GM12878 (cell line): ENCODE measurements around the gene BATF. TPM values are rescaled to one million over a fixed set of nuclear protein-coding genes. Genes with fewer than 3 reads are reported as not detected.

Experiments used
- ASH2L ChIP-seq: fragments of 300-600, 200-600 bp; sonication (generic); IDR thresholded peaks from 2 replicates; pipeline ENCODE4 v1.6.1; 2017; ENCODE audit warnings: low read depth, mild to moderate bottlenecking, borderline replicate concordance
- BACH1 ChIP-seq: fragments of 450-650 bp; IDR thresholded peaks from 2 replicates; pipeline ENCODE4 v1.6.1; 2017; ENCODE audit warnings: mild to moderate bottlenecking, borderline replicate concordance
- CBX5 ChIP-seq: sonication (generic); IDR thresholded peaks from 2 replicates; pipeline ENCODE4 v1.6.1; 2016; ENCODE audit warnings: low read depth, moderate library complexity, mild to moderate bottlenecking, inconsistent platforms
- CHD1 ChIP-seq: IDR thresholded peaks from 2 replicates; pipeline ENCODE4 v1.6.1; 2012; ENCODE audit warnings: low read depth, low read length, improper control_type of control experiment
- JUNB ChIP-seq: IDR thresholded peaks from 2 replicates; pipeline ENCODE4 v1.6.1; 2016; ENCODE audit warnings: antibody characterized with exemption, mild to moderate bottlenecking
- MEF2A ChIP-seq: IDR thresholded peaks from 2 replicates; pipeline ENCODE4 v1.6.1; 2011; ENCODE audit warnings: low read depth, mild to moderate bottlenecking, low read length, moderate library complexity; ENCODE audit not compliant: insufficient read depth
- MTA3 ChIP-seq: IDR thresholded peaks from 2 replicates; pipeline ENCODE4 v1.6.1; 2012; ENCODE audit warnings: low read length, inconsistent platforms, borderline replicate concordance
- NFYA ChIP-seq: IDR thresholded peaks from 2 replicates; pipeline ENCODE4 v1.6.1; 2011; ENCODE audit warnings: low read depth, mild to moderate bottlenecking, low read length, improper control_type of control experiment, borderline replicate concordance
- POLR2AphosphoS2 ChIP-seq: IDR thresholded peaks from 2 replicates; pipeline ENCODE4 v1.6.1; 2011; ENCODE audit warnings: low read depth, mild to moderate bottlenecking, low read length, improper control_type of control experiment, moderate library complexity
- RAD21 ChIP-seq: IDR thresholded peaks from 2 replicates; pipeline ENCODE4 v1.6.1; 2011; ENCODE audit warnings: mild to moderate bottlenecking, low read depth, low read length, moderate library complexity; ENCODE audit not compliant: insufficient read depth
- RELB ChIP-seq: fragments of 450-650 bp; IDR thresholded peaks from 2 replicates; pipeline ENCODE4 v1.6.1; 2017; ENCODE audit warnings: low read depth, mild to moderate bottlenecking, moderate library complexity
- RUNX3 ChIP-seq: IDR thresholded peaks from 2 replicates; pipeline ENCODE4 v1.6.1; 2012; ENCODE audit warnings: low read length, inconsistent platforms
- SKIL ChIP-seq: fragments of 450-650 bp; IDR thresholded peaks from 2 replicates; pipeline ENCODE4 v1.6.1; 2017; ENCODE audit warnings: mild to moderate bottlenecking, low read depth, inconsistent platforms; ENCODE audit not compliant: poor library complexity, severe bottlenecking
- STAT1 ChIP-seq: fragments of 450-650 bp; conservative IDR thresholded peaks from 2 replicates; pipeline ENCODE4 v1.6.1; 2014; ENCODE audit warnings: antibody characterized with exemption, mild to moderate bottlenecking
- TARDBP ChIP-seq: IDR thresholded peaks from 2 replicates; pipeline ENCODE4 v1.6.1; 2016; ENCODE audit warnings: borderline replicate concordance
- ZBTB4 ChIP-seq: fragments of 450-650 bp; formaldehyde crosslinking; IDR thresholded peaks from 2 replicates; pipeline ENCODE4 v1.4.0; 2022; ENCODE audit warnings: mild to moderate bottlenecking, moderate library complexity
- ZNF687 ChIP-seq: fragments of 450-650 bp; IDR thresholded peaks from 2 replicates; pipeline ENCODE4 v1.6.1; 2017; ENCODE audit warnings: mild to moderate bottlenecking, moderate library complexity
- ZSCAN29 ChIP-seq: fragments of 450-650 bp; IDR thresholded peaks from 2 replicates; pipeline ENCODE4 v1.6.1; 2017; ENCODE audit warnings: mild to moderate bottlenecking, moderate library complexity
- polyA plus RNA-seq, 11 experiments: library from polyadenylated mRNA; depleted of rRNA in 4 of 11; unstranded in 6 of 11; stranded (reverse) in 5 of 11; fragments of >200 nt; fragmentation: Nextera tagmentation in 4 of 11; fragmentation: Illumina TruSeq in 1 of 11; extraction: Ambion mirVana in 4 of 11; extraction: Trizol in 1 of 11; gene quantifications; 1 replicate in 1 of 11; 2 replicates in 10 of 11; pipeline versions ENCODE4 v1.2.1 to v1.2.3, GENCODE V29; 2011 to 2016; ENCODE audit warnings: inconsistent platforms in 2 of 11, missing spikeins in 2 of 11, low read depth in 1 of 11
- total RNA-seq, 4 experiments: library from RNA; depleted of rRNA in 3 of 4; stranded (reverse); fragments of >200 nt in 3 of 4; fragmentation: Illumina TruSeq in 1 of 4; extraction: Trizol in 1 of 4; gene quantifications; 2 replicates each; pipeline versions ENCODE4 v1.2.1 to v1.2.3, GENCODE V29; 2013 to 2021

BATF gene
- total and polyA plus RNA-seq, 10 of the 15 experiments (the other 5 are each of a cell fraction or from before 2014, with no cell fraction given): 10.0 to 154 (median 103) TPM

- TF ChIP-seq ZBTB4 (CRISPR knock-in tag) (no peak), RELB (peak; percentile 89), TARDBP (no peak), CHD1 (no peak), POLR2AphosphoS2 (no peak; the same call in 1 of the 2 replicates), ASH2L (no peak), MTA3 (peak; percentile 56), BACH1 (peak; percentile 67; the same call in 1 of the 2 replicates), RAD21 (no peak), RUNX3 (peak; percentile 94), ZSCAN29 (no peak), STAT1 (0 out of 2 replicates have a peak, but pooled peaks have one; percentile 38), CBX5 (no peak), SKIL (peak; percentile 86), MEF2A (no peak), JUNB (no peak; the same call in 1 of the 2 replicates), ZNF687 (peak; percentile 70; the same call in 1 of the 2 replicates), NFYA (no peak)
Observed at GRCh38 chr14:75539561-75540478, 17.6 kb downstream of the BATF start (continued).
